GM19467 (cell line): Measurements from ENCODE around the gene CIB4.
"Not testable (repeated sequence)": the region's sequence is repeated elsewhere in the genome, so short reads cannot be mapped to it uniquely, and the experiment has no call there.

Experiments used
- ATAC-seq: cut with Tn5 transposase; IDR thresholded peaks from one replicate; pipeline ENCODE4 v1.9.1; 2021; ENCODE audit warnings: mild to moderate bottlenecking, moderate library complexity; ENCODE audit not compliant: unreplicated experiment

CIB4 gene

DNA sequence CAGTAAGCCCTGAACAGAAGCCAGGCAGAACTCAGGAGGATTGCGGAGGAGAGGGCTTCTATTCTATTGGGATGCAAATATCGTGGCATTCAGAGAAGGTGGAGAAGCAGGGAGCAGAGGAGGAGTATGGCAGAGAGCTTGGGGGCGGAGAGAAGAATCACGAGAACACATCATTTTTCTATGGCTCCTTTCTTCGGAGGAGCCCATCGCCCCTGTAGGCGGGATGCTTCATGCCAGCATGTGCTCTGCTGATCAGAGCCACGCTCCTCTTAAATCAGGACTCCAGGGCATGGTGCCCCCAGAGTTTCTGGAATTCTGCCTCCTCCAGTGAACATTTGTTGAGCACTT is 71.1 kb downstream of the CIB4 start:
- no peak for ATAC-seq

DNA sequence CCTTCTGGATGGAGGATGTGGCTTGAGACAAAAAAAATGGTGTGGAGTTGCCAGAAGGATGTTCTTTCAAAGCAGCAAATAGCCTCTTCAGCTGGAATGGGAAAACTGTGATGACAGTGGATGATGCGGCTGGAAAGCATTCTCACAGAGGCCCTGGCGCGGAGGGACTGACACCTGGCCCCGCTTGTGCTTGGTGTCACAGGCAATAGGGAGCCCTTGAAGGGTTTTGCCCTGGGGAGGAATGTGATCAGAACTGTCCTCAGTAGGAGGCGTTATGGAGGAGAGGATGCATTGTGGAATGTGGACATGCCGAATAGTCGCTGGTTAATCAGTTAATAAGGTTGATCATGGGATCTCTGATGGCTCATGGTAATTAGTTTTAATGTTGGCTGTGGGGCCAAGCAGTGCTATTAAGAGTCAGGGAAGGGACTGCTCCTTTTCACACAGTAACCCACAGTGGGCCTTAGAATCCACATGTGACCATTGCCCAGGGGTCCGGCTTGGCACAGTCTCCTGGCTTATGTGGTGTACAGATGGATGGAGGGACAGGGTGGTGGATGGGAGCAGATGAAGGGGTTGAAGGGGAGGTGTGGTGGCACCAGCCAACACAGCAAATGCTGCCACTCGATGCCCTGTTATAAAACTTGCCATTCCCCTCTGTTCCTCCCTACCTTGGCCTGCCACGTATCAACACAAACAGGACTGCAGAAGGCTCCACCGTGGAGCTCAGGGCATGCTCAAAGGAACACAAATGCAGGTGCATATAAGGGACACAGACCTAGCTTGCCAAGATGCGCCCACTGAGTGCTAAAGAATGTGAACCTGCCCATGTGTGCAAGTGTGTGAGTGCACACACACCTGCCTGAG is 71.7 kb downstream of the CIB4 start:
- no peak for ATAC-seq

DNA sequence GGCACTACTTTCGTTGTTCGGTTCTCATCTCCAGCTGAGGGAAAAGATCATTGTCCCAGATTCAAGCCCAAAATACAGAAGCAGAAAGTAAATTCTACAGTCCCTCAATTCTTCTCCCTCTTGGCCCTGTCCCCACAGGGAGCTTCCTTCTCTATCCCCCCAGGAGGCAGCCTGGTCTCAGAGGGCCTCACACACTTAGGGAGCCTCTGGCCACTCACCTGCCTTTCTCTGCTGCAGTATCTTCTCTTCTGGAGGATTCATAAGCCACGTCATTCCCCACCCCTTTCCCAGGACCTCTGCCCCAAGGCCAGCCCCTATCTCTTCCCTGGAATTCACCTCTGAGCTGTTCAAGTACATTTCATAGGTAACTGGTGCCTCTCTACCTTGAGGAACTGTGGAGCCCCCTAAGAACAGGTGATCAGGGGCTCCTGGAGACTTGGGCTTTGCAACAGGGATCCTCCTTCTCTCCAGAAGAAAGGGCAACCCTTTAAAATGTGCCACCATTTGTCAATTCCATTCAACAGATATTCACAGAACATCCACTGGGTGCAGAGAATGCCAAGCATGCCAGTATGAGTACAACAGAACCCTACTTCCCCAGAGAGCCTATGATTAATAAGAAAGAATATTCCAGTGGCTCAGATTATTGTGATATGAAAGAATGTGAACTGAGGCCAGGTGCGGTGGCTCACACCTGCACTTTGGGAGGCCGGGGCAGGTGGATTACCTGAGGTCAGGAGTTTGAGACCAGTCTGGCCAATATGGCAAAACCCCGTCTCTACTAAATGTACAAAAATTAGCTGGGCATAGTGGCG is 72.9 kb downstream of the CIB4 start:
- ATAC-seq = no peak

DNA sequence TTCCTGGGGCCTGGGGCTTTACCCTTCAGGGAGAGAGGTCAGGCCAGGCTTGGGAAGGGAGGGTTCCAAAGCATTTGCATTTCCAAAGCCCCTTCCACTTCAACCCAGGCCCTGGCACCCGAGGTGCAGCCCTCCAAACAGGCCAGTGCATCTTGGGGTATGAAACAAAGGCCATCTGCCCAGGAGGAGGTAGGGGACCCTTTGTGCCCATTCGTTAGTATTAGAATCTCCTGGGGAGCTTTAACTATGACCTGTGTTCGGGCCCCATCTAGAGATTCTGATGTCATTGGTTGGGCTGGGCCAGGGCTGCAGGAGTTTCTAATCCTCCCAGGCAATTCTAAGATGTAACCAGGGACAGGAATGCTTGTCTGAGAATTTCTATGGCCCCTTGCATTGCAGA is 73.6 kb downstream of the CIB4 start:
- ATAC-seq = no peak

DNA sequence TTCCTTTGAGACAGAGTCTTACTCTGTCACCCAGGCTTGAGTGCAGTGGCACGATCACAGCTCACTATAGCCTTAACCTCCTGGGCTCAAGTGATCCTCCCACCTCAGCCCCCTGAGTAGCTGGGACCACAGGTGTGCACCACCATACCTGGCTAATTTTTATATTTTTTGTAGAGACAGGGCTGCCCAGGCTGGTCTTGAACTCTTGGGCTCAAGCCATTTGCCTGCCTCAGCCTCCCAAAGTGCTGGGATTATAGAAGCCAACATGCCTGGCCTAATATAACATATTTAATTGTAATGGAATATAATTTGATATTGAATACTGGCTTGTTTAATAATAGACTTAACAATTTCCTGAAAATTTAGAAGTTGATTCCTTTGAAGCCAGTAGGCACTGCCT is 74.4 kb downstream of the CIB4 start:
- ATAC-seq = not testable (repeated sequence)

DNA sequence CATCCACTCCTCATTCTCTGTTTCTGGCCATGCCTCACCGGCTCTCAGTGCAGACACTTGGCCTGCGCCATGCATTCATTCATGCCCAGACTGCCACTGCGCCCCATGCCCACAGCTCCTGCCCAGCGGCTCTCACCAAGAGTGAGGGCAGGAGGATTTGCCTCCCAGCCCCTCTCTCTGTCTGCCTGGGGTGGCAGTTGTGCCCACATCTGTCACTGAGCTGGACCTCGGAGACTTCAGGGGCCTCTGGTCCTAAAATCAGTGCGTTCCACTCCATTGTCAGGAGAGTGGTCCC is 75.1 kb downstream of the CIB4 start:
- no peak for ATAC-seq

DNA sequence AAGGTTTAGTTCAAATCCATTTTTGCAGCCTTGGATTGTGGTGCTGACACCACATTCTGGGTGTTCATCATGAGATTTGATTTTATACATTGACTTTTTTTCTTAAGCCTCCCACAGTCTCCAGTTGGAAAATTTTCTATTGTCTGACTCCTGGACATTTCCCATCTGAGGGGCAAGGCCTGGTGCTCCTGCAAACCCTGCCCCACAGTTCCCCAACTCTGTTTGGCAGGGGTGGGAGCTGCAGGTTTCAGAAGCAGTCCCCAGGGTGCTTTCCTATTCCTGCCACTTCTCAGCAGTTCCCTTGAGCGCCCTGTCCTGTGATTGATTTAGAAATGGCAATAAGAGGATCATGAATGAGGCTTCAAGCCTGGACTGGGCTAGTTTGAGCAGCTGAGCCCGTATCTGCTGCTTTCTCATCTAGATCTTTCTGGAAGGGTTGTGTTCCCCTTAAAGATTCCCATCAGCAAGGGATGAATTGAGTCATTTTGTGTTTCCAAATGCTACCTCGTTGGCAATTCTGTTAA is 77.0 kb downstream of the CIB4 start:
- ATAC-seq = no peak

DNA sequence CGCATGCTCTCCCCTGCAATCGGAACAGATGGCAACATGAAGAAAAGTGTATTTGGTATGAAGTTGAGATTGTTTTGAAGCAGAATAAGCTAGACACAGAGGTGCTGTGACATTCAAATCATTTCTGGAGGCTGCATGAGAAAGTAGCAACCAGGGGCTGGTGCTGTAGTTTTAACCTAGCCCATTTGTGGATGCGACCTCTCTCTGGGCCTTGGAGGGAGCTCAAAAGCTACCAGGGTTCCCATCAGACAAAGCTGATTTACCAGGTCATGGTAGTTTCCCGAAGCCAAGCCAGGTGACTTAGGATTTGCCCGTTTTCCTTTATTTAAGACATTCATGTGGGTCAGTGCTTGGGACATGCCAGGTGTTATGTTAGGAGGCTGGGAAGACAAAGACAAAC is 77.5 kb downstream of the CIB4 start:
- no peak for ATAC-seq

DNA sequence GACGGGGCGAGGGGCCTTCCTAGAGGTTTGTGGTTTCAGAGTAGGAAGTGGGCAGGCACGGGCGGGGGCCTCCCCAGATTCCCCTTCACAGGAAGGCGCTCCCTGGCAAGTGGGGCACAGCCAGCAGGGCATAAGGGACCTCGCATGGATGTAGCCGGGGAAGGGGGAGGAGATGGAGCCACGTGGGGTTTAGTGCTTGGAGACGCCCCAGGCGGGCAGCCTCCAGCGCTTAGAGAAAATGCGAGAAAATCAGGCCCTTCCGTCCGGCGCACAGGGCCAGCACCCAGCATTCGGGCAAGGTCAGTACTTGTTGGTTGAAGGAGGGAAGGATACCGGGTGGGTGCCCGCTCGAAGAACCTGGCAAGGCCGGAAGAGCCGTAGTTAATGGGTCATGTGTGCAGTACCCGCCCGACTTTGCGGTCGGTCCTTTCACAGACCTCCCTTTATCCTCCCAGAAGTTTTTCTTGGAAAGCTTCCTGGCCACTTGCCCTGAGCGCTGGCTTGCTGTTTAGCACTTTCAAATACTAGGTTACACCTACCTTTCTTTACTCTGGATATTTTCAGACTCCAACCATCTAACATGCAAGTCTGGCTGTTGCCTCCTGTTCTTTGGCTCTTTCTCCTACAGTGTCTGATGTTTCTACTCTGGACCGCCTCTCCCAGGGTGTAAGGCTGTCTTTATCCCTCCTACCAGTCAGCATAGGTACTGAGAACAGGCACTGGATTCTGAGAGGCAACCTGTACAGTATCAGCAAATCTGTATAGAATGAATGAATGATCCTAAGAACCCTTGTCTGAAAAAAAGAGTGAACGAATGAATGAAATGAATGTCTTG is 78.1 kb downstream of the CIB4 start:
- ATAC-seq = no peak

DNA sequence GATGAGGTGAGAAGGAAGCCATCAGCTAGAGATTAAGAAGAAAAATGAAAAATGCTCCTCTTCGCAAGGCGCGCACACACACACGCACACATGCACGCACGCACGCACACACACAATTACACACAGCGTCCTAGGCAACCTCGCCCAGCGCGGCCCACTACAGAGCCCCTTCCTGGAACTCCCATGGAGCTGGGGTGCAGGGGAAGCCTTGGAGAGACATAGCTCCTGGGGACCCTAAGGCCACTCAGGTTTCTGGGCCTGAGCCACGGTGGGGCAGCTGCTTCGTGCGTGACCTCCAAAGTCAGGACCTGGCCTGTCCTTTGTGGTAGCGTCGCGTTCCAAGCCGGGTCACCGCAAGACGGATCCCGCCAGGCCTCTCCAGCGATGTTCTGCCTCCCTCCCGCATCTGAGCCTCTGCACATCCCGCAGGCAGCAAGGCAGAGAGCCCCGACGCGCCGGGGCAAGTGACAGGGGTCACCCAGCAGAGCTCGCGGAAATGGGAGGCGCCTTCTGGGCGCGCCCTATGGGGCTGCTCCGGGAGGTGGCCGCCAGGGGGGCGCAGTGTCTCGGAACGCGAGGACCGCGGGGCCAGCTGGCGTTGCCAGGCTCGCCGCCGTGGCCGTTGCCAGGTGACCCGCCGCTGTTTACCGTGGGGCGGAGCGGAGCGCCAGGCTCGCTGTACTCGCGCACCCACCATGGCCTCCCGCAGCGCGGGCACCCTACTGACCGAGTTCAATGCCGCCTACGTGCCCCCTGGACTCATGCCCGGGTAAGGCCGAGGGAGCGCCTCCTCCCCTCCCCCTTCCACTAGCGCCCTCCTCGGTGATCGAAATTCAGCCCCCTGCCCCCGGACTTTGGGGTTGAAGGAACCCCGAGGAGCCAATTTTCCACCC is 79.0 kb downstream of the CIB4 start:
- ATAC-seq = no peak

DNA sequence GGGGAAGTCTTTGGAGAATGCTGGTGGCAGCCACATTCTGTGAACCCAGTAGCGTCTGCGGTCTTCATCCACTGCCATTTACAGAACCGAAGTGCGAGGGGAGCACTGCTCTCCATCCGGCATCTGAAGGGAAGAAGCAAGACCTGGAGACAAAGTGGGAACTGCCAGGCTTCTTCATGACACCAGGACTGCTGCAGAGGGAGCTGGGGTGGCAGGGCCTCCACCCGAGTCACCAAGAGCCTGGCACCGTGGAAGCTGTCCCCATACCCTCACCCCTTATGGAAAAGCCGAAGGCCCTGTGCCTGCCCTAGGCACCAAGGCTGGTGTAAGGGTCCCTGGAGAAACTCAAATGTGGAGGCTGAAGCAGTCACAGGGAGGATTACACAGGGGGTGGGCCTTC is 79.8 kb downstream of the CIB4 start:
- no peak for ATAC-seq

DNA sequence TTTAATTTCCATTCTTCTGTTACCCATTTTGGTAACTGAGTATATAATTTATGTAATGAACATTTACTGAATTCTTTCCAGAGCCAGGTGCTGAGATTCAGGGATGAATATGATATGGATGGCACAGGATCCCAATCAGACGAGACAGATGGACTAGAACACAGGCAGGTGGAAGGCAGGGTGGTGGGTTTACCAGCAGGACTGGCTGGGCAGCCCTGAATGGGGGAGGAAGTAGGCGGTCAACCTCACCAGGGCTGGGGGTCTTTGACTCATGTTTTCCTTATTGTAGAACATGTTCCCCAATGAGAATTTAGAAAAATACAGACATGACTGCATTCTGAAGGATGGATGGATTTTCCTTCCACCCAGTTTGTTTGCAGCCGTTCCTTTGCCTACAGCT is 80.3 kb downstream of the CIB4 start:
- ATAC-seq = no peak

DNA sequence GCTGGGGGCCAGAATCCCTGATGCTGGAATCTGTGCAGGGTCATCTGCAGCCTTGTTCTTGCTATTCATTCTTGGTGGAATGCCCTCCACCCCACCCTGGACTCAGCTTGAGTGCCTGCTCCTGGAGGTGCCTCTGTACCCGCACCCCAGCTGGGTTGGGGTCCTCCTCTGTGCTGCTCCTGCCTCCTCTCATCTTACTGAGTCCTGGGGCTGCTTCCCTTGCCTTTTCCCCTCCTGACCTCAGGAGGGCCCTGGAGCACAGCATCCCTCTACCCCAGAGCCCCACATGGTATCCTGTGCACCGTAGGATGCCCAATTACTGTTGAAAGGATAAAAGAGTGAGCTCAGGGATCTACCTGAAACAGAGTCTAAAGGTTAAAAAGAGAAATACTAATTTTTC is 81.6 kb downstream of the CIB4 start:
- no peak for ATAC-seq

DNA sequence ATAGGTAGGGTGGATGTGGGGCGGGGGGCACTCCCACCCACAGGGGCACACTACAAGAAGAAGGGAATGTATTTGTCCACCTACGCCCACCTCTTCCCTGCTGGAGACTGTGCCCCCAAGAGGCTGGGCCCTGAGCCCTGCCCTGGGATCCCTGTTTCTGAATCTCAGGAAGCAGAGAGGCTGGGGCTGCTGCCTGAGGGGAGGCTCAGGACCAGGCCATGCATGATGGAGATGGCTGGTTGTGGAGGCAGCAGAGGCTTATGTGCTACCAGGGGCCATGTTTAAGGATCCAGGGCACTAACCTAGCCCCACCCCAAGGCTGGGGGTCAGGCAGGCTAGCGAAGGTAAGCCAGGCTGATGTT is 82.1 kb downstream of the CIB4 start:
- no peak for ATAC-seq

DNA sequence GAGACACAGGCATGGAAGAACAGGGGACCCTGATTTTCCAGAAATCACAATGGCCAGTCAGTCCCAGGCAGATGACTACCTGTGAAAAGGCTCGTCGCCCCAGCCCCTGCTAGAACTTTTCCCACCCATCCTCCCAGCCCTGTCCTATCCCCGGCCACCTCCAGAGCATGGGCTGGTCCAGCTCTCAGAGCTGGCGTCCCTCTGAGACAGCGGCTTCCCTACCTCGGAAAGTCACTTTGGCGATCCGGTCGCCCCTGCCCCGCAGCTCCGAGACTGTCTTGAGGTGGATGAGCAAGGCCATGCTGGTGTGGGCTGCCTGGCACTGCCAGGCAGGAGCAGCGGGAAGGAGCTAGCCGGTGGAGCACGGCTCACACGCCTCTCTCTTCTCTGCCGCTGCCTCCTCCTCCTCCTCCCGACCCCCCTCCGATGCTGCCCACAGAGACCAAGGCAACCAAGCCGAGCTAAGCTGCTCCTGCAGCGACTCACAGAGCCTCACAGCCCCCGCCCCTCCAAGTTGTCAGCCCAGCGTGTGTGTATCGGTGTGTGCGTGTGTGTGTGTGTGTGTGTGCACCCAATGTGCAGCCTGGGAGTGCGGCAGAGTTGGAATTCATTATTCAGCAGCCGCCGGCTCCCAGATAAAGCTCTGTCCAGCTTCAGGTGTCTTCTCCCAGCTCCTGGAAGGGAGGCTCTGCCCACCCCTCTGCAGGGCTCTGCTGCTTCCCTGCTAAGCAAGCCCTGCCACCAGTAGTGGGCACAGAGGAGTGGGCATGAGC is 82.7 kb downstream of the CIB4 start:
- no peak for ATAC-seq

DNA sequence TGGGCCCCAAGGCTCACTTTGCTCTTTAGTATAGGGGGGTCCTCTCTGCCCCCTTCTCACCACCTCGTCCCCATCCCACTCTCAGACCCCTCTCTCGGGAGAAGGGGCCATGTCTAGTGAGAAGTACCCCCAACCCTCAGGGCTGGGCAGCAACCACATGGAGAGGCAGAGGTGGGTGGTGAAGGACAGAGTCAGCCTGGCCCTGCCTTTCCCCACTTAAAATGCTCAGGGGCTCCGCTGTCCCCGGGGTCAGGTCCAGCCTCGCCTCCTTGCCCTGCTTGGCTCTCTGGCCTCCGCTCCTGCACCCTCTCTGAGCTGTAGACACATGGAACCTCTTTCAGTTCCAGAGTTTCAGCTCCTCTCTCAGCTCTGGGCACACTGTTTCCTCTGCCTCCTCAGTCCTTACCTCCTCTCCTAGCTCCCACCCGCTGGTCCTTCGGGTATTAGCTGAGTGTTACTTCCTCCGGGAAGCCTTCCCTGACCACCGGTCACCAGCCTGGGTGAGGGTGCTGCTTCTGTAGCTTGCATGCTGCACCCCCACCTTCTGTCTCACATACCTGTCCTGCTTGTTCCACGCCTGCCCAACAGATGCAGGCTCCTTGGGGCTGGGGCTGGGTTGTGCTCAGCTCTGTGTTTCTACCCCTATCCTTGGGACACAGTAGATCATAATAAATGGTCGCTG is 83.8 kb downstream of the CIB4 start:
- ATAC-seq = no peak

DNA sequence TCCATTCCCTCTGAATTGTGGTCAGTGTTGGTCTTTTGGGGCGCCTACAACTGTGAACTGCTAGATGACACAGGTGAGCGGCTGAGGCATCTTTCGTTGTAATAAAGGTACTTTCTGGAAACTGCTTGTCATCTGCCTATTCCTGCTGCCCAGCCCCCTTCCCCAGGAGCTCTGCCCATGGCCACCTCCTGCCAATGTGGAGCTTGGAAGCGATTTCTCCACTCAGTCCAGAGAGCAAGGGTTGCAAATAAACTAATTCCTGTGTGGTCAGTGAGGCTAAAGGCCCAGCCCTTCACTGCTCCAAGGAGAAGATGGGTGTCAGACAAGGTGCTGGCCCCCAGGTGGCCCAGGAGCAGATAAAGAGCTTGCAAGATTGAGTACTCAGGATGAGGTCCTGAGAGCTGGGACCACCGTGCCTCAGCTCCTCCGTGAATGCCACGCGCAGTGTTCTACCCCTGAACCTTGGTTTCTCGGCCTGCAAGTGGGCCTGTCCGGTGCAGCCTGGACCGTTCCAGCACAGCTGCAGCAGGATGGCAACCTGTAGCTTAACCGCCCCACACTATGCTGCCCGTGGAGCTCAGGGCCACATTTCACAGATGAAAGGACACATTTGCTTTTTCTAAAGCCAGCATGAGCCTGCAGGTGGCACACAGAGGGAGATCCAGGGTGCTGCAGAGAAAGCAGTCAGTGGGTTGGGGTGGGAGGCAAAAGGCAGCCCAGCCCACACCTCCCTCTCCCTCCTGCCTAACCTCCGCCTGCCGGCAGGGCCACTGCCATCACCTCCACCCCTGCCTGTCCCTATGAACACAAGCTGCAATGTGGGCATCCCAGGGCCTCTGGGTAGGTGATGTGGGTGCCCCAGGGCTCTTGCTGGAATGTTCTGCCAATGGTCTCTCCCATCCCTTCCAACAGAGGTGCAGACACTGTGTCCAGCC is 84.6 kb downstream of the CIB4 start:
- ATAC-seq = no peak
